Activated CD8-positive, alpha-beta T cell treated with anti-CD3 and anti-CD28 coated beads, Interleukin-2, amount 10 ng/mL, durations not matched to agents 7 days and 5 days (primary cell): ENCODE results near the gene KBTBD13. TPM values are rescaled to one million over a fixed set of nuclear protein-coding genes. Genes with fewer than 3 reads are reported as not detected.

ENCODE experiments used
- ATAC-seq: fragments of 150-1000 bp; cut with Tn5 transposase; one replicate; pipeline ENCODE4 v1.10.0; 2021; ENCODE audit warnings: moderate library complexity
- CTCF ChIA-PET: fragments of 350-600 bp; sonication (Branson Sonifier 250); formaldehyde crosslinking; loops from one replicate; lab custom pipeline; 2021; ENCODE audit warnings: antibody characterized with exemption; lab: Charles Lee
- POLR2A ChIA-PET: fragments of 350-600 bp; sonication (Branson Sonifier 250); formaldehyde crosslinking; loops from one replicate; lab custom pipeline; 2021; ENCODE audit warnings: antibody characterized with exemption; lab: Charles Lee
- DNase-seq: peaks from one replicate; pipeline ENCODE4 v3.0.0-alpha.2; 2020
- H3K27ac Mint-ChIP-seq: one replicate; pipeline ENCODE4 v1.8.0; 2021; ENCODE audit warnings: mild to moderate bottlenecking, mixed read lengths
- H3K27me3 Mint-ChIP-seq: one replicate; pipeline ENCODE4 v1.8.0; 2021; ENCODE audit warnings: low read depth, mixed read lengths
- H3K36me3 Mint-ChIP-seq: one replicate; pipeline ENCODE4 v1.8.0; 2021; ENCODE audit warnings: low read depth, mixed read lengths
- H3K4me1 Mint-ChIP-seq: one replicate; pipeline ENCODE4 v1.8.0; 2021; ENCODE audit warnings: low read depth, mixed read lengths
- H3K4me3 Mint-ChIP-seq: one replicate; pipeline ENCODE4 v1.8.0; 2021; ENCODE audit warnings: mild to moderate bottlenecking, mixed read lengths
- H3K9me3 Mint-ChIP-seq: one replicate; pipeline ENCODE4 v1.8.0; 2022; ENCODE audit warnings: mixed read lengths; ENCODE audit not compliant: insufficient read depth
- total RNA-seq, 2 experiments: library from RNA; stranded (reverse); gene quantifications; one replicate each; pipeline ENCODE4 v1.2.3, GENCODE V29; 2021

The KBTBD13 gene
- total RNA-seq, 2 experiments from 2014 or later: not detected

DNA sequence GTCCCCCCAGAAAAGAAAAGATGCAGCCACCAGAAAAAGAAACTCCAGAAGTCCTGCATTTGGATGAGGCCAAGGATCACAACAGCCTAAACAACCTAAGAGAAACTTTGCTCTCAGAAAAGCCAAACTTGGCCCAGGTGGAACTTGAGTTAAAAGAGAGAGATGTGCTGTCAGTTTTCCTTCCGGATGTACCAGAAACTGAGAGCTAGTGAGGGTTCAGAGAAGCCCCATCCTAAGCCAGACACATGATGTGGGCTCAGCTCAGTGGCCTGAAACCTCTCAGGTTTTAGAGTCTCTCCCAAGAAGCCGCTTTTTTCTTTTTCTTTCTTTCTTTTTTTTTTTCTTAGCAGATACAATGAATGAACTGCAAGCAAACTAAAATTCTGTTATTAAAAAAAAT lies 23.6 kb upstream of the KBTBD13 start:
- no peak overlapping the region for H3K27ac Mint-ChIP-seq
- H3K4me3 Mint-ChIP-seq: no peak overlapping the region
- H3K36me3 Mint-ChIP-seq: no peaks in the 10 kb centered on the region
- DNase-seq (no peak), ATAC-seq (no peak)
- ChIA-PET CTCF (interaction anchor here (0.9 to 5.0 kb wide), 6 partner anchors 10 to 244 kb away, joined by 3 to 37 read pairs (median 4); no protein-coding TSS in a partner anchor), POLR2A (interaction anchor here (0.6 to 1.0 kb wide), 2 partner anchors 41 to 252 kb away, joined by 4 to 5 read pairs; partner anchors contain the start of gene RNU5B-1)
- H3K4me1 Mint-ChIP-seq: peaks cover 30% of the 10 kb centered on the region
- no peaks in the 10 kb centered on the region for H3K9me3 Mint-ChIP-seq
- H3K27me3 Mint-ChIP-seq: peaks cover 5% of the 10 kb centered on the region

DNA sequence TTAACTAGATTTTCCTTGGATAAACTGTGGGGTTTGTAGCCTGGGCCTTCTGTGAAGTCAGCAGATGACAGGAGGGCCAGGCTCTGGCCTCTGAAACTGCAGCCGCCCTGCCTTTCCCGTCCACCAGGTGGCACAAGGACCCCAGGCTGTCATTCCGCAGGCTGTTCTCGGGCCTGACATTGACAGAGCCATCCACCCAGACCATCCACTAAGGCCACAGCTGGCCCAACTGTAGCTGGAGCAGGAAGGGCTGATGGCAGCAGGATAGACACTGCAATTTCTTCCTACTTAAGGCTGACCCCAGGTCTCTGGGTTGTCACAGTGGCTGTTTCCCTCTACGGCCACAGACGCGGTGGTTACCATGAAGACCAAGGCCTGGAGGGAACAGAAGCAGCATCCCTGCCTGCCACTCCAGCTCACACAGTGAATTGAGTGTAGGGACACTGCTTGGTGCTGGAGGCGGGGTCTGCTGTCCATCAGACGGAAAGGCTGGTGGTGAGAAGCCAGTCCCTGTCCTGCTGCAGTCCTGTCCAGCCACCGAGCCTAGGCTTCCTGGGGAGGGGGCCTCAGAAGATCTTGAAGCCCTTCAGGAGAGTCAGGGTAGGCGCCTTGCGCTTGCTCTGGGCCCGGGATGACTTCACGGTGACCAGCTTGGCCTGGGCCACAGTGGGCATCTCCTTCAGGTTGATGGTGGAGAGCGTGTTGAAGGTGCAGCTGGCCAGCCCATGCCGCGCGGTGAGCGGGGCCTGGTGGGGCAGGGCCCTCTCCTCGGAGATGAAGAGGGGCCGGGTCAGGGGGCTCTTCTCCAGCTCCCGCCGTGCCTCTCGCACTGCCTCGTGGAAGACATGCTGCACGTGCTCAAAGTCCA lies 22.0 kb upstream of the KBTBD13 start:
- CTCF ChIA-PET: interaction anchor here (0.8 to 5.0 kb wide), 15 partner anchors 9 to 246 kb away, joined by 3 to 37 read pairs (median 6); partner anchors contain the start of gene KBTBD13
- POLR2A ChIA-PET: no interaction called here
- Mint-ChIP-seq H3K4me1 (peaks cover 23% of the 10 kb centered on the region), H3K9me3 (no peaks in the 10 kb centered on the region), H3K27ac (no peak overlapping the region), H3K36me3 (no peaks in the 10 kb centered on the region), H3K27me3 (peaks cover 5% of the 10 kb centered on the region), H3K4me3 (no peak overlapping the region)
- ATAC-seq: peak; percentile 66
- peak; percentile 77 for DNase-seq

DNA sequence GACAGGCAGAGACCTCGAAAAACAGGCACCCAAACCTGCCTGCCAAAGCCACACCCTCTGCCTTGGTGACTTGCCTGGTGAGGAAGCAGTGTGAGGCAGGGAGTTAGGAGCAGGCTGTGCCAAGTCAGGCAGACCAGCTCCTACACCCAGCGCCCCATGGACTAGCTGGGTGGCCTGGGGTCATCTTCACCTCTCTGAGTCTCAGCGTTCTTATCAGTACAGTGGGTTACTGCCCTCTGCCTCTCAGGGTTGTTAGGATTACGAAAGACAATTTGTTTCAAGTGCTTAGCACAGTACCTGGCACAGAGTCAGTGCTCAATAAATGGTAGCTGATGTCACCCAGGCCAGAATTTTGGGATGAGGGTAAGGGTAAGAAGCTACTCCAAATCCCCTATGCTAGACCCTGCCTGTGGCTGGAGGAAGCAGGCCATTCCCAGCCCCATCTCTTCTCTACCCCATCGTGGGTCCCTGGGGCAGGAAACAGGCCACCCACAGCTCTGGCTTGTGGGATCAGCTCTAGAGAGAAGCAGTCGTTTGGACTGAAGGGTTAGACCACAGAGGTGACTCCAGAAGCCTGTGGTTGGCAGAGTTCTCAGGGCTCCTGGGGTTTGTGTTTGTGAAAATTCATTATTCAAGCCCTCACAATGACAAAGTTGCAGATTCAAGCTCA lies 21.2 kb upstream of the KBTBD13 start:
- Mint-ChIP-seq H3K9me3 (no peaks in the 10 kb centered on the region), H3K4me3 (no peak overlapping the region), H3K27me3 (peaks cover 5% of the 10 kb centered on the region), H3K27ac (no peak overlapping the region), H3K36me3 (no peaks in the 10 kb centered on the region), H3K4me1 (peaks cover 16% of the 10 kb centered on the region)
- POLR2A ChIA-PET: interaction anchor here (0.8 to 2.1 kb wide), 3 partner anchors 13 to 249 kb away, joined by 3 to 10 read pairs (median 4); partner anchors contain the start of gene RNU5B-1
- ATAC-seq (peak; percentile 42), DNase-seq (peak; percentile 45)
- CTCF ChIA-PET: interaction anchor here (0.6 to 5.0 kb wide), 15 partner anchors 11 to 245 kb away, joined by 3 to 37 read pairs (median 5); partner anchors contain the start of gene KBTBD13

DNA sequence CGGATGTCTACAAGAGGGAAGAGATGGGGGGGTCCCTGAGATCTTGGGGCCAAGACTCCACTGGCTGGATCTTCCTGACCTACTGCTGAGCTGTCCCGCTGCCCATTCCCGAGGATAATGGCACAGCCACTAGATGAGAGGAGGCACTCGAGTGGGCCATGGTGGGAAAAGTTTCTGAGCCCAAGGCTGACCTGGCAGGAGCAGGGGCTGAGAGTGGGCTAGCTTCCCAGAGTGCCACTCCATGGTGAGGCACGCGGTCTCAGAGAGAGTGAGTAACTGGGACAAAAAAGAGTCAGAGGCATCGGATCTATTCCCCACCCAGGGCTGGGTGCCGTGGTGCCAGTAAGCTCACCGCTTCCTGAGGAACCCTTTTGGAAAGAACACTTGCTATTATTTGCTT lies 20.4 kb upstream of the KBTBD13 start:
- Mint-ChIP-seq H3K4me3 (no peak overlapping the region), H3K27ac (no peak overlapping the region), H3K27me3 (peaks cover 5% of the 10 kb centered on the region), H3K4me1 (peaks cover 15% of the 10 kb centered on the region), H3K36me3 (no peaks in the 10 kb centered on the region), H3K9me3 (no peaks in the 10 kb centered on the region)
- DNase-seq (no peak), ATAC-seq (no peak)
- POLR2A ChIA-PET: interaction anchor here (1.0 to 2.1 kb wide), 2 partner anchors 14 to 249 kb away, joined by 3 to 10 read pairs; partner anchors contain the start of gene RNU5B-1
- CTCF ChIA-PET: interaction anchor here (0.8 to 5.0 kb wide), 14 partner anchors 10 to 242 kb away, joined by 3 to 37 read pairs (median 4); partner anchors contain the start of gene KBTBD13

DNA sequence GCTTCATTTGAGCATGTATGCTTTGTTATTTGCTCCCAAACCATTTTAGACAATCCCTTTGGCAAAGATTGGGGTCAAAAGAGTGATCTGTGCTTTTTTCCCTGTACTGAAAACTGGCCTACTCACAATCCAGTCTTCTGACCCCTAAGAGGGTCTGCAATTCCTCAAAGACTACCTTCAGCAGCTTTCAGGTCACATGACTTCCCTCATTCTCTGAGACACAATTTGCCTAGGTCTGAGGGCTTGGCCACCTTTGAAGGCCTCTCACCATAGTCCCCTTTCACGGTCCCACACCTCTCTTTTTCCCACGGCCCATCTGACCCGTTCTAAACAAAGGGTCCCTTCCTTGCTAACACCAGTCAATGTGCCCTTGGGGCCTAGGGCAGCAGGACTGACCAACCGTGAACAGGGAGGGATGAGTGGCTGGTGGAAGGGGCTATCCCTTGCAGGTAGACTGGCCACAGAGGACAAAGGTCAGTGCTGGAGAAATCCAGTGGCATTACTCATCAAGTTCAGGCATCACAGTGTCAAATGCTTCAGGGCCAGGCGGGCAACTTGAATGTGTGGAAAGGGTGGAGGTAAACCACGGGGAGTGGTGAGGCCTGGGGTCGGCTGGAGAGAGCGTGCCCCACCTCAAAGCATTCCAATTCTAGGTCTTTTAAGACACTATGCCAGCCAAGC lies 19.5 kb upstream of the KBTBD13 start:
- no peak overlapping the region for H3K27ac Mint-ChIP-seq
- ATAC-seq (no peak), DNase-seq (no peak)
- no peaks in the 10 kb centered on the region for H3K9me3 Mint-ChIP-seq
- ChIA-PET POLR2A (interaction anchor here (2.1 kb wide), 1 partner anchor 248 kb away, joined by 10 read pairs; the partner anchor contains the start of gene RNU5B-1), CTCF (interaction anchor here (1.0 to 5.0 kb wide), 6 partner anchors 9 to 44 kb away, joined by 3 to 37 read pairs (median 7); no protein-coding TSS in a partner anchor)
- peaks cover 2% of the 10 kb centered on the region for H3K27me3 Mint-ChIP-seq
- peaks cover 15% of the 10 kb centered on the region for H3K4me1 Mint-ChIP-seq
- H3K36me3 Mint-ChIP-seq: no peaks in the 10 kb centered on the region
- H3K4me3 Mint-ChIP-seq: no peak overlapping the region

DNA sequence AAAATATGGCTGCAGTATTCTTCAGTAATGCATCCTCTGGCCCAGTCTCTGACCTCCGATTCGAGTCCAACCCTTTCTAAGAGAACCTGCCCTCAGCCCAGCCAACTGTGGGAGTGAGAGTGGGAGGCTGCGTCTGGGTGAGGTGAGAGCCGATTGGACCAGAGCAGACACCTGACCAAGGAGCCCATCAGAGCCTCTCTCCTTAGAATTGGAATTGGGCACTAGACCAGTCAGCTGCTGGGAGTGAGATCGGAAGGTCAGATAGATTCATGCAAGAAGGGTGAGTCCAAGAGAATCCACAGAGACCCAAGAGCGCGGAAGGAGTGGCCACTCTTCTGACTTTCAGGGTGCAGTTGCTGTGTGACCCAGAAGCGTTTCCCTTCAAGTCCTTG lies 19.0 kb upstream of the KBTBD13 start:
- POLR2A ChIA-PET: no interaction called here
- Mint-ChIP-seq H3K36me3 (no peaks in the 10 kb centered on the region), H3K27ac (no peak overlapping the region), H3K9me3 (no peaks in the 10 kb centered on the region), H3K4me3 (no peak overlapping the region), H3K4me1 (peaks cover 15% of the 10 kb centered on the region), H3K27me3 (peaks cover 2% of the 10 kb centered on the region)
- DNase-seq (no peak), ATAC-seq (no peak)
- CTCF ChIA-PET: no interaction called here

DNA sequence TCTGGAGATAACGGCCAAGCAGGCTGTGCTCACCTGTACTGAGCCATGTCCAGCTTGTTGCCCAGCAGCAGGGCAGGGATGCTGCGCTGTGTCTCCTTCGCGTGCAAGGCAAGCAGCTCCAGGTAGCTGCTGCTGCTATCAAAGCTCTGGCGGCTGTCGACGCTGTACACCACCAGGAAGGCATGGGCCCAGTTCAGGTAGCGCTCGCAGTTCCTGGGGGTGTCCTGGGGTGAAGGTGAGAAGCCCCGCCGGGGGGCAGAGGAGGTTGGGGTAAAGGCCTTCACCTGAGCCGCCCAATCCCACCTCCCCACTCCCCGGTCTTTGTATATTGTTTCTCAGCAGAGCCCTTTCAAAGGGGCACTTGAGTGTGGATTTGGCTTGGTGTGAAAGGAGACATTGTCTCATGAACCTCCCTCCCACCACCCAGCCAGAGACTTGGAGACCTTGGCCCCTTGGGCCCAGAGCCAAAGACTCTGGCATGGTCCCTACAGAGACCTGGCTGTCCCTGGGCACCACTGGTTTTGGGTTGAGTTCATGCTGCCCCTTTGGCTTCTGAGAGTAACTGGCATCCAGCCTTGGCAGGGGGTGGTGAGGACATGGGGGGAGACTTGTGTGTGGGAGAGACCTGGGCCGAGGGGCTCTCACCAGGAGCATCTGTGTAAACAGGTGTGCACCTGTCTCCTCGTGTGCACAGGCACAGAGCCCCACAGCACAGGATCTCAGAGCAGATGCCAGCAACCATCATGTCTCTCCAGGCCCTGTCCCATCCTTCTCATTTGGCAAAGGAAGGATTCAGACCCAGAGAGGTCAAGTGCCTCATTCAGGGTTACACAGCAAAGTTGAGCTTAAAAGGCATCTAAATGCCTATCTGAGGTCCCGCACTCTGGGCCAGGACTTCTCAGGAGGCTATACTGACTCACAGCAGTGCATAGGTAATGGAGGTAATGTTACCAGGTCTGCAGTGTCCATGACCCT lies 17.9 kb upstream of the KBTBD13 start:
- Mint-ChIP-seq H3K36me3 (no peaks in the 10 kb centered on the region), H3K4me3 (no peak overlapping the region), H3K27me3 (peaks cover 3% of the 10 kb centered on the region), H3K27ac (no peak overlapping the region), H3K4me1 (peaks cover 15% of the 10 kb centered on the region), H3K9me3 (no peaks in the 10 kb centered on the region)
- CTCF ChIA-PET: interaction anchor here (0.8 kb wide), 1 partner anchor 8 kb away, joined by 3 read pairs; no protein-coding TSS in a partner anchor
- no peak for ATAC-seq
- DNase-seq: no peak
- POLR2A ChIA-PET: no interaction called here

DNA sequence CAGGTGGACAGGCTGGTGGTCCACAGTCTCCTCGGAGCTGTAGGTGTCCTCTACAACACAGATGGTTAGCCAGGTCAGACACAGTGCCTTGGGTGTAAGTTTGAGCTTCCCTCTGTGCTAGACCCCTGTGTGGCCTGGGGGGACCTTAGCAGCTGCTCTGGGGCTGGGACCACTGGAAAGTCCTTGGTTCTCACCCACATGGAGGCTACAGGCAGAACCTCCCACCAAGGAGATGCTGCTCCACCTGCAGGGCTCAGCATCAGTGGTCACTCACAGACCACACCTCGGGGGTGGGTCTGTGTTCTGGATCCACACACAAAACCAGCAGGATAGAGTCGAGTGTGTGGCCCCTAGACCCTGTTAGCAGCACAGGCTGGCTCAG lies 17.2 kb upstream of the KBTBD13 start:
- peaks cover 15% of the 10 kb centered on the region for H3K4me1 Mint-ChIP-seq
- no peak overlapping the region for H3K27ac Mint-ChIP-seq
- H3K4me3 Mint-ChIP-seq: no peak overlapping the region
- no peaks in the 10 kb centered on the region for H3K9me3 Mint-ChIP-seq
- ChIA-PET POLR2A (no interaction called here), CTCF (interaction anchor here (0.8 to 1.2 kb wide), 2 partner anchors 9 to 19 kb away, joined by 3 read pairs; no protein-coding TSS in a partner anchor)
- no peak for ATAC-seq
- peaks cover 3% of the 10 kb centered on the region for H3K27me3 Mint-ChIP-seq
- DNase-seq: no peak
- H3K36me3 Mint-ChIP-seq: no peaks in the 10 kb centered on the region

DNA sequence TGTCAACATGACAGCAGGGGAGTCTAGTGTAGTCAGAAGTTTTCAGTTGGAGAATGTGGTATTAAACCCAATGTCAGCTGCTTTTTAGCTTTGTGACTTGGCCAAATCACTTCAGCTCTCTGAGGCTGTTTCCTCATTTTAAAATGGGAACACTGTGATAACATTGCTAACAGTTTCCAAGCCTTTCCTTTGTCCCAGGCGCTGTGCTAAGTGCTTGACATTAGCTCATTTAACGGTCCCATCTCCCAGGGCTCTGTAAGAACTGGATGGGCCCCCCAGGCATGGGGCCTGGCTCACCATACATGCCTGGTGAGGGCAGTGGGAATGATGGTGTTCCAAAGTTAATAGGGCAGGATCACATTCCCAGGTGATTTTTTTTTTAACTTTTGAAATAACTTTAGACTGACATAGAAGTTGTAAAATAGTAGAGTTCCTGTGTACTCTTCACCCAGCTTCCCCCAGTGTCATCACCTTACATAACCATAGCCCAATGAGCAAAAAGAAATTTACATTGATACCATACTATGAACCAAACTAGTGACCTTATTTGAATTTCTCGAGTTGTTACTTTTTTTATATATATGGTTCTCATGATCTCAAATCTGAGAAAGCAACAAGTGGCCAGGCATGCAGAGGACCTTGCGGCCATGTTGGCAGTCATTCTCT lies 16.5 kb upstream of the KBTBD13 start:
- ChIA-PET POLR2A (no interaction called here), CTCF (interaction anchor here (0.8 to 1.2 kb wide), 2 partner anchors 10 to 18 kb away, joined by 3 read pairs; no protein-coding TSS in a partner anchor)
- no peak overlapping the region for H3K4me3 Mint-ChIP-seq
- ATAC-seq: no peak
- peaks cover 11% of the 10 kb centered on the region for H3K4me1 Mint-ChIP-seq
- H3K27ac Mint-ChIP-seq: no peak overlapping the region
- H3K36me3 Mint-ChIP-seq: no peaks in the 10 kb centered on the region
- H3K9me3 Mint-ChIP-seq: no peaks in the 10 kb centered on the region
- DNase-seq: no peak
- H3K27me3 Mint-ChIP-seq: peaks cover 3% of the 10 kb centered on the region
